H1 (cell line): ENCODE results near the gene LY6G5C. TPM values are rescaled to one million over a fixed set of nuclear protein-coding genes. Genes with fewer than 3 reads are reported as not detected.

ENCODE experiments used
- GTF2F1 ChIP-seq: IDR thresholded peaks from 2 replicates; pipeline ENCODE4 v1.6.1; 2012; ENCODE audit warnings: low read depth, low read length, improper control_type of control experiment, borderline replicate concordance
- polyA plus RNA-seq, 7 experiments: library from polyadenylated mRNA; depleted of rRNA in 3 of 7; stranded (reverse) in 5 of 7; unstranded in 2 of 7; fragments of >200 nt in 5 of 7; fragments of 200-250 nt in 2 of 7; gene quantifications; 1 replicate in 5 of 7; 2 replicates in 1 of 7; 4 replicates in 1 of 7; pipeline versions ENCODE4 v1.2.1 to v1.2.3, GENCODE V29; 2011 to 2013; ENCODE audit warnings: missing spikeins in 2 of 7, mixed read lengths in 2 of 7
- total RNA-seq: library from RNA; stranded (reverse); fragmentation: NEBNext Ultra II Directional; extraction: Animal tissue kit (Norgen Biotek cat#: 25700); gene quantifications from 2 replicates; pipeline ENCODE4 v1.2.1, GENCODE V29; 2021

Gene LY6G5C
- total and polyA plus RNA-seq, 2 of the 8 experiments (the other 6 are each of a cell fraction or from before 2014, with no cell fraction given): 1.1 to 1.8 TPM

- no peak for TF ChIP-seq GTF2F1
Measured at GRCh38 chr6:31690231-31691077, 9.6 kb upstream of the LY6G5C start (continued).
